ENCODE data around the gene SEZ6. TPM values are rescaled to one million over a fixed set of nuclear protein-coding genes. Genes with fewer than 3 reads are reported as not detected.

SEZ6 gene
- total and polyA plus RNA-seq, 2 donors from 2014 or later, result not detected

GRCh38 chr17:28960256-28961061, 45.4 kb downstream of the SEZ6 start:
- no peak overlapping the region for H3K4me3 ChIP-seq (ENCODE audit: low read length in 3 of 3)
- no peaks in the 10 kb centered on the region for H3K4me1 ChIP-seq (ENCODE audit: control insufficient read depth in 2 of 3, insufficient read depth in 2 of 3, low read depth in 1 of 3, low read length in 3 of 3)
- intact Hi-C loops (cut with DNase I), result no loop called here
- FAIRE-seq, result no peak
- H3K9ac ChIP-seq (ENCODE audit: low read length in 3 of 3), result no peak overlapping the region
- DNase-seq, result no peak
- no peak for TF ChIP-seq CTCF (IDR thresholded peaks at IDR 0.05; ENCODE audit: borderline replicate concordance, extremely low read depth, insufficient read depth)
- no peak overlapping the region for H3K27ac ChIP-seq (ENCODE audit: low read depth in 2 of 2, low read length in 2 of 2)
- H3K27me3 ChIP-seq (ENCODE audit: control insufficient read depth, insufficient read depth, low read length), result no peaks in the 10 kb centered on the region
- H3K9me3 ChIP-seq (ENCODE audit: control insufficient read depth in 2 of 3, insufficient read depth in 1 of 3, low read length in 3 of 3), result no peaks in the 10 kb centered on the region
- H3K36me3 ChIP-seq (ENCODE audit: control insufficient read depth in 2 of 3, insufficient read depth in 3 of 3, low read length in 3 of 3), result no peaks in the 10 kb centered on the region

GRCh38 chr17:28959471-28959871, 46.4 kb downstream of the SEZ6 start:
- Histone ChIP-seq H3K4me1 (ENCODE audit: control insufficient read depth in 2 of 3, insufficient read depth in 2 of 3, low read depth in 1 of 3, low read length in 3 of 3) (no peaks in the 10 kb centered on the region), H3K27me3 (ENCODE audit: control insufficient read depth, insufficient read depth, low read length) (no peaks in the 10 kb centered on the region), H3K9me3 (ENCODE audit: control insufficient read depth in 2 of 3, insufficient read depth in 1 of 3, low read length in 3 of 3) (no peaks in the 10 kb centered on the region), H3K27ac (ENCODE audit: low read depth in 2 of 2, low read length in 2 of 2) (no peak overlapping the region), H3K4me3 (ENCODE audit: low read length in 3 of 3) (no peak overlapping the region), H3K36me3 (ENCODE audit: control insufficient read depth in 2 of 3, insufficient read depth in 3 of 3, low read length in 3 of 3) (no peaks in the 10 kb centered on the region), H3K9ac (ENCODE audit: low read length in 3 of 3) (no peak overlapping the region)
- DNase-seq (no peak), FAIRE-seq (no peak)
- intact Hi-C loops (cut with DNase I), result loop anchor here (5.0 kb wide), 1 partner anchor 158 kb away; no protein-coding TSS in a partner anchor
- TF ChIP-seq CTCF (IDR thresholded peaks at IDR 0.05; ENCODE audit: borderline replicate concordance, extremely low read depth, insufficient read depth), result no peak

GRCh38 chr17:28958820-28959455, 46.9 kb downstream of the SEZ6 start:
- DNase-seq (no peak), FAIRE-seq (no peak)
- no peak for TF ChIP-seq CTCF (IDR thresholded peaks at IDR 0.05; ENCODE audit: borderline replicate concordance, extremely low read depth, insufficient read depth)
- no peak overlapping the region for H3K27ac ChIP-seq (ENCODE audit: low read depth in 2 of 2, low read length in 2 of 2)
- H3K9me3 ChIP-seq (ENCODE audit: control insufficient read depth in 2 of 3, insufficient read depth in 1 of 3, low read length in 3 of 3), result no peaks in the 10 kb centered on the region
- H3K36me3 ChIP-seq (ENCODE audit: control insufficient read depth in 2 of 3, insufficient read depth in 3 of 3, low read length in 3 of 3), result no peaks in the 10 kb centered on the region
- no peak overlapping the region for H3K9ac ChIP-seq (ENCODE audit: low read length in 3 of 3)
- no peak overlapping the region for H3K4me3 ChIP-seq (ENCODE audit: low read length in 3 of 3)
- intact Hi-C loops (cut with DNase I), result loop anchor here (5.0 kb wide), 1 partner anchor 158 kb away; no protein-coding TSS in a partner anchor
- no peaks in the 10 kb centered on the region for H3K4me1 ChIP-seq (ENCODE audit: control insufficient read depth in 2 of 3, insufficient read depth in 2 of 3, low read depth in 1 of 3, low read length in 3 of 3)
- H3K27me3 ChIP-seq (ENCODE audit: control insufficient read depth, insufficient read depth, low read length), result no peaks in the 10 kb centered on the region
